CD14-positive monocyte (primary cell): Measurements from ENCODE around the gene DSCAML1. TPM values are rescaled to one million over a fixed set of nuclear protein-coding genes. Genes with fewer than 3 reads are reported as not detected.

Experiments
- DNase-seq, 3 donors: peaks; one replicate each; pipeline ENCODE4 v3.0.0-alpha.2; 2011 to 2022
- H2AFZ ChIP-seq: 2 replicates; pipeline ENCODE4 v1.6.0; 2012; ENCODE audit warnings: mild to moderate bottlenecking, low read depth, low read length, inconsistent platforms; ENCODE audit not compliant: insufficient read depth, poor library complexity, severe bottlenecking
- H3K27ac ChIP-seq, 2 donors: 1 replicate in 1 of 2; 2 replicates in 1 of 2; pipeline ENCODE4 v1.5.1; 2012 to 2013; ENCODE audit warnings: low read length in 2 of 2, control low read depth in 1 of 2, inconsistent platforms in 1 of 2, low read depth in 1 of 2, mild to moderate bottlenecking in 1 of 2
- H3K27me3 ChIP-seq, 2 donors: one replicate each; pipeline versions ENCODE4 v1.6.0 to v1.6.1; 2011 to 2013; ENCODE audit warnings: low read length in 2 of 2; ENCODE audit not compliant: control insufficient read depth in 2 of 2, insufficient read depth in 2 of 2
- H3K36me3 ChIP-seq, 2 donors: replicated peaks in 1 of 2; 1 replicate in 1 of 2; 2 replicates in 1 of 2; pipeline versions ENCODE4 v1.5.1 to v1.6.1; 2012 to 2013; ENCODE audit warnings: low read length in 2 of 2, control low read depth in 1 of 2, inconsistent platforms in 1 of 2, mild to moderate bottlenecking in 1 of 2; ENCODE audit not compliant: insufficient read depth in 2 of 2, control insufficient read depth in 1 of 2
- H3K4me1 ChIP-seq, 2 donors: 1 replicate in 1 of 2; 2 replicates in 1 of 2; pipeline versions ENCODE4 v1.5.1 to v1.6.1; 2012 to 2013; ENCODE audit warnings: low read length in 2 of 2, control low read depth in 1 of 2, inconsistent platforms in 1 of 2, mild to moderate bottlenecking in 1 of 2, moderate library complexity in 1 of 2; ENCODE audit not compliant: insufficient read depth in 2 of 2, control insufficient read depth in 1 of 2
- H3K4me2 ChIP-seq: replicated peaks from 2 replicates; pipeline ENCODE3; 2012; ENCODE audit warnings: low read length, moderate library complexity, mild to moderate bottlenecking; ENCODE audit not compliant: poor library complexity, severe bottlenecking; ENCODE audit errors: extremely low read depth
- H3K4me3 ChIP-seq, 3 experiments: fragments of 200-600 bp in 1 of 3; sonication (generic) in 1 of 3; replicated peaks in 1 of 3; 1 replicate in 2 of 3; 2 replicates in 1 of 3; pipeline ENCODE4 v1.5.1; 2011 to 2013; ENCODE audit warnings: low read length in 3 of 3, mild to moderate bottlenecking in 3 of 3, control low read depth in 2 of 3, low read depth in 2 of 3, inconsistent platforms in 1 of 3, moderate library complexity in 1 of 3
- H3K79me2 ChIP-seq: 2 replicates; pipeline ENCODE4 v1.6.0; 2012; ENCODE audit warnings: mild to moderate bottlenecking, control low read depth, inconsistent platforms, low read length, moderate library complexity; ENCODE audit not compliant: insufficient read depth
- H3K9ac ChIP-seq: 2 replicates; pipeline ENCODE4 v1.6.0; 2017; ENCODE audit warnings: low read length, mild to moderate bottlenecking; ENCODE audit not compliant: insufficient read depth, poor library complexity, severe bottlenecking
- H3K9me3 ChIP-seq, 2 donors: replicated peaks in 1 of 2; 1 replicate in 1 of 2; 2 replicates in 1 of 2; pipeline versions ENCODE4 v1.5.1 to v1.6.1; 2012 to 2013; ENCODE audit warnings: low read length in 2 of 2, control low read depth in 1 of 2; ENCODE audit not compliant: control insufficient read depth in 1 of 2, insufficient read depth in 1 of 2
- H4K20me1 ChIP-seq: 2 replicates; pipeline ENCODE4 v1.6.0; 2012; ENCODE audit warnings: mild to moderate bottlenecking, low read length, control low read depth, moderate library complexity; ENCODE audit not compliant: insufficient read depth
- H3K27ac Mint-ChIP-seq, 7 donors: one replicate each; pipeline ENCODE4 v1.8.0; 2020; ENCODE audit warnings: mild to moderate bottlenecking in 7 of 7, mixed read lengths in 7 of 7, moderate library complexity in 6 of 7, inconsistent platforms in 2 of 7
- H3K27me3 Mint-ChIP-seq, 3 donors: one replicate each; pipeline ENCODE4 v1.8.0; 2021 to 2022; ENCODE audit warnings: low read depth in 3 of 3, mild to moderate bottlenecking in 3 of 3, mixed read lengths in 3 of 3, moderate library complexity in 3 of 3, inconsistent platforms in 1 of 3
- H3K36me3 Mint-ChIP-seq, 2 donors: one replicate each; pipeline ENCODE4 v1.8.0; 2020; ENCODE audit warnings: mixed read lengths in 2 of 2, inconsistent platforms in 1 of 2, mild to moderate bottlenecking in 1 of 2
- H3K4me1 Mint-ChIP-seq: one replicate; pipeline ENCODE4 v1.8.0; 2020; ENCODE audit warnings: mild to moderate bottlenecking, mixed read lengths
- H3K4me3 Mint-ChIP-seq, 2 donors: one replicate each; pipeline ENCODE4 v1.8.0; 2020; ENCODE audit warnings: mild to moderate bottlenecking in 2 of 2, mixed read lengths in 2 of 2, moderate library complexity in 1 of 2
- H3K9me3 Mint-ChIP-seq, 7 donors: one replicate each; pipeline ENCODE4 v1.8.0; 2020 to 2022; ENCODE audit warnings: mixed read lengths in 7 of 7, mild to moderate bottlenecking in 6 of 7, moderate library complexity in 6 of 7, inconsistent platforms in 2 of 7
- WGBS: methylation state at CpG from one replicate; pipeline ENCODE4 v1.1.5; 2013; ENCODE audit warnings: missing lambda C conversion rate; ENCODE audit not compliant: insufficient coverage; 5-methylcytosine and 5-hydroxymethylcytosine counted together
- intact Hi-C, 2 donors: fragments of 100-400 bp; cut with micrococcal nuclease; formaldehyde crosslinking; loops; one replicate each; pipeline versions ENCODE4 v1.15.0 to v1.15.1; 2023
- polyA plus RNA-seq, 3 donors: library from polyadenylated mRNA; depleted of rRNA in 1 of 3; unstranded in 2 of 3; stranded (reverse) in 1 of 3; fragments of 300-500 nt in 2 of 3; fragments of >200 nt in 1 of 3; fragmentation: Illumina TruSeq in 2 of 3; gene quantifications; 1 replicate in 2 of 3; 2 replicates in 1 of 3; pipeline ENCODE4 v1.2.3, GENCODE V29; 2012 to 2021
- TF ChIP-seq, protein P1 (sequence below): fragments of 200-600 bp; IDR thresholded peaks from one replicate; pipeline ENCODE4 v1.8.0; 2022; ENCODE audit warnings: antibody characterized with exemption, mild to moderate bottlenecking

Gene DSCAML1
- polyA plus RNA-seq, 3 donors: not detected

DNA sequence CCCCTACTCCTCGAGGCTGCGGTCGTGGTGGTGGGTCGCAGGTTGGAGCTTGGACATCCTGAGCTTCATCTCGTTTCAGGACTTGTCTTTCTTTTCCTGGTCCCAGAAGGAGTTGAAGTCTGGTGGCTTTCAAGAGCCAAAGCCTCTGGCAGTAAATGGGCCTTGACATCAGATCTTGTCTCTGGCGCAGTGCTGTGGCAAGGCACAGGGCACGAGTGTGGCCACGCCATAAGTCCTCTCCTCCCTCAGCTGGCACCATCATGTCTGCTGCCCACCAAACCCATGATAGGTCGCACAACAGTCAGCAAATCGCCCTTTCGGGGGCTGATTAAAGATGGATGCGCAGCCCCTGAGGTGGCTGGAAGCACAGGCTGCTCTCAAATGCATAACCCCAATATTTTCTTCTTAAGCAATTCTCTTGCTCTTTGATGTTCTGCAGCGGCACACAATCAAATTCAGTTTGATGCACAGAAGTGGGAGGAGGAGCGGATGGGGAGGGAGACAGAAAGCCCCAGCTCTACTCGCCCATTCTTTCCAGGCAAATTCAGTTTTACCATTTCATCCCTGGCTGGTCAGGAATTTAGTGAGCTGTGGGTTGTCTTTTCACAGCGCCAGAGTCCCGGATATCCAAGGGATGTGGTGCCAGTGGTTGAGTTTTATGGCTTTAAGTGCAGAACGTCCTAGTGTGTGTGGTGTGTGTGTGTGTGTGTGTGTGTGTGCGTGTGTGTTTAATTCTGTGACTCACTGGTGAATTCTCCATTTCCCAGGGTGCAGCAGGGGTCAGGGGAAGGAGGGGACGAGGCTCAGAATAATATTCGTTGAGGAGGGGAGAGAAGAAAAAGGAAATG is 162.0 kb downstream of the DSCAML1 start:
- Histone ChIP-seq H3K27me3 (no peaks in the 10 kb centered on the region), H3K4me3 (no peak overlapping the region), H3K4me2 (no peak overlapping the region), H4K20me1 (no peaks in the 10 kb centered on the region), H2AFZ (no peak overlapping the region), H3K9me3 (no peaks in the 10 kb centered on the region), H3K9ac (no peak overlapping the region), H3K27ac (no peak overlapping the region), H3K79me2 (no peaks in the 10 kb centered on the region), H3K4me1 (no peaks in the 10 kb centered on the region), H3K36me3 (no peaks in the 10 kb centered on the region)
- TF ChIP-seq, protein P1, sequence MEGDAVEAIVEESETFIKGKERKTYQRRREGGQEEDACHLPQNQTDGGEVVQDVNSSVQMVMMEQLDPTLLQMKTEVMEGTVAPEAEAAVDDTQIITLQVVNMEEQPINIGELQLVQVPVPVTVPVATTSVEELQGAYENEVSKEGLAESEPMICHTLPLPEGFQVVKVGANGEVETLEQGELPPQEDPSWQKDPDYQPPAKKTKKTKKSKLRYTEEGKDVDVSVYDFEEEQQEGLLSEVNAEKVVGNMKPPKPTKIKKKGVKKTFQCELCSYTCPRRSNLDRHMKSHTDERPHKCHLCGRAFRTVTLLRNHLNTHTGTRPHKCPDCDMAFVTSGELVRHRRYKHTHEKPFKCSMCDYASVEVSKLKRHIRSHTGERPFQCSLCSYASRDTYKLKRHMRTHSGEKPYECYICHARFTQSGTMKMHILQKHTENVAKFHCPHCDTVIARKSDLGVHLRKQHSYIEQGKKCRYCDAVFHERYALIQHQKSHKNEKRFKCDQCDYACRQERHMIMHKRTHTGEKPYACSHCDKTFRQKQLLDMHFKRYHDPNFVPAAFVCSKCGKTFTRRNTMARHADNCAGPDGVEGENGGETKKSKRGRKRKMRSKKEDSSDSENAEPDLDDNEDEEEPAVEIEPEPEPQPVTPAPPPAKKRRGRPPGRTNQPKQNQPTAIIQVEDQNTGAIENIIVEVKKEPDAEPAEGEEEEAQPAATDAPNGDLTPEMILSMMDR: no peak
- Mint-ChIP-seq H3K9me3 (peaks cover 0 to 2% (median 0%) of the 10 kb centered on the region in 7 donors), H3K27me3 (peaks cover 6 to 9% (median 8%) of the 10 kb centered on the region in 3 donors), H3K4me3 (no peak overlapping the region), H3K27ac (no peak overlapping the region), H3K4me1 (no peaks in the 10 kb centered on the region), H3K36me3 (no peaks in the 10 kb centered on the region)
- DNase-seq: no peak
- 80% methylated on average over 16 of the region's 21 CpGs for WGBS
- intact Hi-C loops: no loop called here

DNA sequence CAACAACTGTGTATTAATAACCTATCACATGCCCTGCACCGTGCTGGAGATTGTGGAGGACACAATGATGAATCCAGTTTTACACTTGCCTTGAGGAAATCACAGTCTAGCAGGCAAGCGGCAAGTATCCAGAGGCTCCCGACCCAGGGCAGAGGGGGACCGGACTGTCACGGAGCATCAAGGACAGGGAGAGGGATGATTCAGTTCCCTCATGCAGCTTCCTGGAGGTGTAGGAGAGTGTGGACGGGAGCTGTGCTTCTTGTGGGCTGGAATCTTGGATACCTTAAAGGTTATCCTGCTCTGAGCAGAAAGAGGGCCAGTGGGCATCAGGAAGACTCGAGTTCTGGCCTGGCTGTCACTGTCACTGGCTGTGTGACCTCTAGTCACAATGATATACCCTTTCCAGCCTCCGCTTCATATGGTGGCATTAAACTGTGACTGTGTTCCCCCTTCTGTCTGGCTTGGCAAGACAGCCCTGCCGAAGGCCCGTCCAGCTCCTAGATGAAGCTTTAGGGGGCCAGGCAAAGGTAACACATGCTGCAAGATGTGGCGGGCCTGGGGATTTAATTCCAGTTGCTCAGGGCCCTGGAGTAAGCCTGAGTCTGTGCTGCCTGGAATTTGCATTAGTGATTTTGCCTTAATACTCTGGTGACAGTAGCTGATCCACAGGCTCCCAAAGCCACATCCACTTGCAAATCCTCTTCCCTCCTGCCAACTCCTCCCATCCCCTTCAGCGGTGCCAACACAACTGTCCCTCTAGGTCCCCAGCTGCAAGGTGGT is 162.8 kb downstream of the DSCAML1 start:
- Mint-ChIP-seq H3K27ac (no peak overlapping the region), H3K36me3 (no peaks in the 10 kb centered on the region), H3K4me1 (no peaks in the 10 kb centered on the region), H3K9me3 (no peaks in the 10 kb centered on the region), H3K4me3 (no peak overlapping the region), H3K27me3 (peaks cover 6 to 12% (median 8%) of the 10 kb centered on the region in 3 donors)
- Histone ChIP-seq H3K4me2 (no peak overlapping the region), H3K27ac (no peak overlapping the region), H4K20me1 (no peaks in the 10 kb centered on the region), H3K9me3 (no peaks in the 10 kb centered on the region), H3K79me2 (no peaks in the 10 kb centered on the region), H3K27me3 (no peaks in the 10 kb centered on the region), H3K9ac (no peak overlapping the region), H2AFZ (no peak overlapping the region), H3K4me1 (no peaks in the 10 kb centered on the region), H3K4me3 (no peak overlapping the region), H3K36me3 (no peaks in the 10 kb centered on the region)
- WGBS: 91% methylated on average over 9 of the region's 12 CpGs
- no peak for DNase-seq
- TF ChIP-seq, protein P1: no peak
- intact Hi-C loops: no loop called here
